ENCODE data around the gene MON2.

Gene MON2

GRCh38 chr12:62635649-62636048 lies 169.0 kb downstream of the MON2 start:
- intact Hi-C loops (cut with DNase I) = no loop called here
- DNase-seq = no peak

- no peak for DNase-seq
- intact Hi-C loops (cut with DNase I) = no loop called here
Measured at GRCh38 chr12:62637679-62638078, 171.1 kb downstream of the MON2 start.

- intact Hi-C loops (cut with DNase I) = no loop called here
- DNase-seq = peak in 1 of 42 donors; percentile 17
Measured at GRCh38 chr12:62640910-62641448, 174.4 kb downstream of the MON2 start.

GRCh38 chr12:62642486-62642885 lies 175.9 kb downstream of the MON2 start:
- intact Hi-C loops (cut with DNase I) = no loop called here
- DNase-seq = no peak

GRCh38 chr12:62643486-62643885 lies 176.9 kb downstream of the MON2 start:
- no peak for DNase-seq
- intact Hi-C loops (cut with DNase I) = no loop called here

GRCh38 chr12:62646566-62646965 lies 179.9 kb downstream of the MON2 start:
- intact Hi-C loops (cut with DNase I) = no loop called here
- no peak for DNase-seq

GRCh38 chr12:62647586-62647985 lies 181.0 kb downstream of the MON2 start:
- intact Hi-C loops (cut with DNase I) = no loop called here

GRCh38 chr12:62649412-62650138 lies 182.9 kb downstream of the MON2 start:
- intact Hi-C loops (cut with DNase I) = no loop called here
- DNase-seq = peak in 1 of 42 donors; percentile 1

More at GRCh38 chr12:62647586-62647985, 181.0 kb downstream of the MON2 start:
- peak in 41 of 42 donors; percentile 16 to 85 (median 64) for DNase-seq
